AG08395 (cell line): ENCODE data around the gene TRIM29.
"Not testable (repeated sequence)": the region's sequence is repeated elsewhere in the genome, so short reads cannot be mapped to it uniquely, and the experiment has no call there.

Experiments used
- DNase-seq: peaks from one replicate; pipeline ENCODE4 v3.0.0; 2012; ENCODE audit warnings: mixed read lengths, low spot score

The TRIM29 gene

DNA sequence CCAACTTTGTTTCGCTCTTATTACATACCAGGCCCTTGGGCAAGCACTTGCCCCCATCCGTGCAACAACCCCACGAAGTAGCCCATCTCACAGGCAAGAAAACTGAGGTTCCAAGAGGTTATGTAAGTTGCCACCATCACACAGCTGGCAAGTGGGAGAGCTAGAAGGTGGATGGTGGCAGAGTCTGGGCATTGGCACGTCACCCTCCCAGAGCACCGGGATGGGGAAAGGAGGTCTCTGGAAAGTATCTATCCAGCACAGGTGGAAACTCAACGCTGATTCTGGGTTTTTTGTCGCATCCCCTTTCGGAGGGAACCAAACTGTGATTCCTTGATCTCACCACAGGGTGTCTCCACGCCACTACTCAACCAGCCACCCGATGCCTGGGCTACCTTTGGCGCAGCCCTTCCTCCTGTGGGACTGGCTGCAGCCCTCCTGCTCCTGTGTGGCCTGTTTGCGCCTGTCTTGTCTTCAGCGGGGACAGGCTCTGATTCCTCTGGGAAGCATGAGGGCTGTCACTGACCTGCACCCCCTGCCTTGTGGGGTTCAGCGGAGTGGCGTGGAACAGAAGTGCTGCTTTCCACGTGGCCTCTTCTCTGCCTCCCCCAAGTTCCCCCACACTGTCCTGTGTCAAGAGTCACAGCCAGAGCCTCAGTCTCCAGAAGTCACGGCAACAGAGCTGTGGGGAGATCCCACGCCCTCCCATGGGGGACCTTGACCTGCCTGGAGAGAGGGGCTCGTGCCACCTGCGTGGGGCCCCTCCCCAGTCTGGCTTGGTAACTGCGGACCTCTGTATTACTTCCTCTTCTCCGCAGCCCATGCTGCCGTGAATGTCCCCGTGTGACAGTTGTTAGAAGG is 34.4 kb upstream of the TRIM29 start:
- DNase-seq: peak; percentile 84

DNA sequence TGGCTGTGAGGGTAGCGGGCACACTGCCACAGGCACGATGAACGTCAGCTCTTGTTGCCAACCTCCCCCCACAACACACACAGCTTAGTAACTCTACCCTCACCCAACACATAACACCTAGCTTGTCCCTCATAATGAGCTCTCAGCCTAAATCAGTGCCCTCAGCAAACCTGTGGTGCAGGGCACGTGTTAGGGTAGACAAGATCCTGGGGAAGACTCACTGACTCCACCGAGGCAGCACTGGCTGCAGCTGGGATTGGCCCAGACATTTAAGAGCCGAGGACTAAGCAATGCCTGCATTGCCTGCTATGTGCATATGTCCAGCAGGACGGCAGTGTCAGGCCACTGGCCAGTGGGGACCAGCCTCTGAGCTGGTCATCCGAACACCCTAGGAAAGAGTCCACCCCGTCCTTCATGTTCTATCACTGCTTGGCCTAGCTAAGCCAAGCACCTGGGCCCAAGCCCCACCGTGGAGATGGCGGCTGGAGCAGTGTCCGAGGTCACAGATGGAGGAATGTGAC is 32.9 kb upstream of the TRIM29 start:
- DNase-seq: no peak

- DNase-seq: no peak
These were observed 32.2 kb upstream of the TRIM29 start for GRCh38 chr11:120169981-120170698.

DNA sequence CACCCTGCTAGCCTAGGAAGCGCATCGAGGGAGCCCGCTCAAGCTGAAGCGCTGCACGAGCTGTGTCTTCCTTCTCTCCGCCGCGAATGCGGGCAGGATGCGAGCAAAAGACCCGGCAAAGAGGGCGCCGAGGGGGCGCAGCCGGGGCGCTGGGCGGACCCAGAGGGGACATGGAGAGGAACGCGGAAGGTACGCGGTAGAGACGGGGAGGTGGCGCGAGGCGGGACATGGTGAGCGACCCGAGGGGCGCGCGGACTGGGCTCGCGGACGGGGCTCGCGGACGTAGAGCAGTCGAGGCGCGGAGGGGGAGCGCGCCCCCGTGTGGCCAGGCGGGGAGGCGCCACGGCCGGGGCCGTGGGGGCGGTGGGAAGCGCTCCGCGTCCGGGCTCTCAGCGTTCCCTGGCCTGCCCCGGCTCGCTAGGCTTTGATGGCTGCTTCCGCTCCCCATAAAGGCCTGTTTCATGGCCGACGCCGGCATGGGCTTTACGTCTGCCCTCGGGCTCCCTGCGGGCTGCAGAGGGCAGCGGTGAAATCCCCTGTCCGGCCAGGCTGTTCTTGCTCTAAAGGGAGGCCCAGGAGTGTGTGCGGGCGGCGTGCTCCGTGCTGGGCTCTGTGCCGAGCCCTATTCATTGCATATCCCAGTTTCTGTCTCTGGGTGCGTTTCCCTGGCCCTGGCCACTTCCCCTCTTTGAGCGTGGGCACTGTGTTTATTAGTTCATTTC is 31.2 kb upstream of the TRIM29 start:
- DNase-seq: peak; percentile 84

DNA sequence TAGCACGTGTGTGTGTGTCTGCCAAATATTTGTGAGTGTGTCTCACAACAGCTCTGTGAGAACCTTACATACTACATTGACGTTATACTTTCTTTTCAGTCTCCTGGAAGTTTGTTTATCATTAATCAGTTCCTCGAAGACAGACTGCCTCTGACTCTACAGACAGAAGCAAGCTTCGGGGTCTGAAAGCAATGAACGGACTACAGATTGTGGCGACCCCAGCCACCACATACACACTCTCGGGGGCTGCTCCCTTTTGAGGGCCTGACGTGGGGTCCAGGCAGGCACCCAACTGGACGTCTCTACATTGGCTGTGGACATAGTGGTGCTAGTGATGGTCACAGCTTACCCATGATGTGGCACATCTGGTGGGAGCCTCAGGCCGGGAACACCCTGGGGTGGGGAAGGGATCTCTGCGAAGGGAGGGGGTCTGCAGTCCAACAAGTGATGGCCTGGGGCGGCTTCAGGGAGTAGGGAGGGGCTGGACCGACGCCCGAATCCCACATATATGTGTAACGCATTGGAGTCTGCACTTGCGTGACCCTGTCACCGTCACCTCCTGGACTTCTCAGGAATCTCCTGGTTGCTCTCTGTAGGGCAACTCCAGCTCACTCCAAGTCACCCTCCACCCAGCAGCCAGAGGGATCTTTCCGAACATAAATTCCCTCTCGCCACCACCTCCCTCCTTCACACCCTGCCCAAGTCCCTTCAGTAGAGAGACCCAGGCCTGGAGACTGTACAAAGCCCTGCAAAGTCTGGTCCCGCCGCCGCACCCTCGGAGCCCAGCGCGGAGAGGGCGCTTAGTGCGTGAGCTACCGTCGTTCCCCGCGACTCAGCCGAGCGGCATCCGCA is 30.4 kb upstream of the TRIM29 start:
- DNase-seq: no peak

GRCh38 chr11:120167659-120168058 is 29.7 kb upstream of the TRIM29 start:
- DNase-seq: no peak

DNA sequence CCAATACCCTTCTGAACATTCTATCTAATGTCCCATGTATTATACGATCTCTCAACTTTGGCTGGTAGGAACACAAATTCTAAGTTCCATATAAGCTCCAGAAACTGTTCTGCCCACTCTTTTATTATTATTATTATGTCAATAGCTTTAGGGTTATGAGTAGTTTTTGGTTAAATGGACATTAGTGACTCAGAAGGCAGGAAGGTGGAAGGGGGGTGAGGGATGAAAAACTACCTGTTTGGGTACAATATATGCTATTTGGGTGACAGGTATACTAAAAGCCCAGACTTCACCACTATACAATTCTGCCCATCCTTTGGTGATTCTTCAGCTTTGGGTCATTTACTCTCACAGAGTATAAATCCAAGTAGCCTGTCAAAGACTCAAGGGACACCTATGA is 22.5 kb upstream of the TRIM29 start:
- DNase-seq: no peak

- no peak for DNase-seq
These were observed 15.3 kb upstream of the TRIM29 start for GRCh38 chr11:120153221-120153620.

DNA sequence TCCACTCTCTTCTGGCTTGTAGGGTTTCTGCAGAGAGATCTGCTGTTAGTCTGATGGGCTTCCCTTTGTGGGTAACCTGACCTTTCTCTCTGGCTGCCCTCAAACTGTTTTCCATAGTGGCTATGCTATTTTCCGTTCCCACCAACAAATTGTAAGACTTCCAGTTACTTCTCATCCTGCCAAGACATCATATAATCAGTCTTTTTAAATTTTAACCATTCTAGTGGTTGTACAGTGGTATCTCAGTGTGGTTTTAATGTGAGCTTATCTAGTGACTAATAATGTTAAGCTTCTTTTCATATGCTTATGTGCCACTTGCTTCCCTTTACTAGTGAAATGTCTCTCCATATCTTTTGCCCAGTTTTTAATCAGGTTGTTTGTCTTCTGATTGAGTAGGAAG is 13.6 kb upstream of the TRIM29 start:
- no peak for DNase-seq

DNA sequence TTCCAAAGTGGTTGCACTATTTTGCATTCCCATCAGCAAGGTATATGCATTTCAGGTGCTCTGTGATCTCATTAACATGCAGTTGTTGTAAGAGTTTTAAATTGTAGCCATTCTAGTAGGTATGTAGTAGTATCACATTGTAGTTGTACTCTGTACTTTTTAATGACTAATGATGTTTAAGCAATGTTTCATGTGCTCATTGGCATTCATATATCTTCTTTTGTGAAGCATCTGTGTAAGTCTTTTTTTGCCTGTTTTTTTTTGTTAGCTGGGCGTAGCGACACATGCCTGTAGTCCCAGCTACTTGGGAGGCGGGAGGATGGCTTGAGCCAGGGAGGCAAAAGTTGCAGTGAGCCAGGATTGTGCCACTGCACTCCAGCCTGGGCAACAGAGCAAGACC is 11.3 kb upstream of the TRIM29 start:
- no peak for DNase-seq

DNA sequence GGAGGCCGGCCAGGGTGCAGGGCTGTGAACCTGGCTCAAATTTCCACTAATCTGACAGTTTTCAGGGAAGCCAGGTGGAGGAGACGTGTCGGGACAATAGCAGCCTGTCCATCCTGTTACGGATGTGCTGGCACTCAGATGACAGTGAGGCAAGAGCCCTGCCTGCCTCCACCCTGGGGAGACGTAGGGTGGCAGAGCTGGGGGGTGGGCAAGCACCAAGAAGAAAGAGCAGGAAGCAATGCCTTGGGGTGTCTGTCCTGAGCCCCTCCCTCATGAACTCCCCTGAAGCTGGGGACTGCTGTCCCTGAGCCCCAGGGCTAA is 10.0 kb upstream of the TRIM29 start:
- no peak for DNase-seq

DNA sequence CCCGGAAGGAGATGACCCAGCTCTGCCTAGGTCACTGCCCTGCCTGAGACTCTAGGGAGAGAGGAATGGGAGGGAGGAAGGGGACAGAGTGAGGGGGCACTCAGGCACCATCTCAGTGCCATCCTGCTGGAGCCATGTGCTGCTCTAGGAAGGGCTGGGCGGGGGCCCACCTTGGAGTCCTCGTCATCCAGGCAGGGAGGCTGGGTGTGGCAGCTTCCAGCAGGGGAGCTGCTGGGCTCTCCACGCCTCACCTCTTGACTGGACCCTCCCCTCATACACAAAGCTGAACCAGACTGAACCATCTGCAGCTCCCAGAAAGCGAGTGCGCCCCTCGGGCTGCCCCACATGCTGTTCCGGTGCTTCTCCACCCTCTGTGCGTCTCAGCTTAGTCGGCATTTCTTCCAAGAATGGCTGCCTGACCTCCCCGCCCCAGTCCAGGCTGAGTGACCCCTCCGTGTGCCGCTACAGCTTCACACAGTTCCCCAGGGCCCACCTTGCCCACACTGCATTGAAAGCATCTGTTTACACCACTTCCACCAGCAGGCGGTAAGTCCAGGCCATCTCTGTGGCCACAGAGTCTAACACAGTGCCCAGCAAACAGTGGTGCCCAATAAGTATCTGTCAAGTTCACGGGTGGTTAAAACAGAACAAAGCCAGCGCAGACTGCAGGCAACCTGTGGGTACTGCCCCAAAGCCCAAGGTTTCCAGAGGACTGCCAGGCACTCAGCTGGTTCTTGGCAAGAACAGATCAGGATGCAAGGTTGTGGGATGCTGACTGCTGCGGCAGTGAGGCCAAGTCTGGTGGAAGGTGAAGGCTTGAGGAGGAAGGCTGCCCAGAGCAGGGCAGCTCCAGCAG is 9.4 kb upstream of the TRIM29 start:
- no peak for DNase-seq

DNA sequence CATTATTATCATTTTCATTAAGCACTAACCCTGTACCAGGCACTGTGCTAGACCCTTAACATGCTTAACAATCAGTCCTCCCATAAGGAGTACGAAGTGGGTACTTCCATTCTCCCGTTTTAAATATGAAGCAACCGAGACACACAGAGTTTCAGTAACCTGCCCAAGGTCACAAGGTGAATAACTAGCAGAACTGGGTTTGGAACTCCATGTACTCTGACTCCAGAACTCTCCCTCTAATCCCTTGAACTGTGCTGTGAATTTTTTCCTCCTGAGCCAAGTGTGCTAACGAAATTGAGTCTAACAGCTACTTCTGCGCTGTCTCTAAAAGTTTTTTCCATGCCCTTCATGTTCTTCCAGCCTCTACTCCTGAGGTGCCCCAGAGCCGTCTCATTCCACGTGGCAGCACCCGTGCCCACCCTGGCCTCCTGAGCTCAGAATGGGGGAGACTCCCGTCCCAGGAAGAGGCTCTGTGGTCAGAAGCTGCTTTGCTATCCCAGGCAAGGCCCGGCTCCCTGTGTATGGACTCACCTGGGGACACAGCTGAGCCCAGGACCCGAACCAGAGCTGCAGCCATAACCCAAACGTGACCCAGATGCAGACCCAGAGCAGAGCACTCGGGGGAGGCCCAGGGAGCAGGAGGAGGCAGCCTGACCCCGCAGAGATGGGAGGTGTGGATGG is 8.6 kb upstream of the TRIM29 start:
- no peak for DNase-seq

- no peak for DNase-seq
These were observed 6.6 kb upstream of the TRIM29 start for GRCh38 chr11:120144501-120144900.

DNA sequence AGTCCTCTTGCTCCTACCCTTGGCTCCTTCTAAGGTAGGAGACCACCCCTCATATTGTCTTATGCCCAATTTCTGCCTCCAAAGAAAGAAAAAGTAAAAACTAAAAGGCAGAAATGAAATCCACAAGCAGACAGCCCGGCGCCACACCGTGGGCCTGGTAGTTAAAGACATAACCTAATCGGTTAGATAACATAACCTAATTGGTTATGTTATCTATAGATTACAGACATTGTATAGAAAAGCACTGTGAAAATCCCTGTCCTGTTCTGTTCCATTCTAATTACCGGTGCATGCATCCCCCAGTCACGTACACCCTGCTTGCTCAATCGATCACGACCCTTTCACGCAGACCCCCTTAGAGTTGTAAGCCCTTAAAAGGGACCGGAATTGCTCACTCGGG is 5.6 kb upstream of the TRIM29 start:
- DNase-seq: not testable (repeated sequence)

DNA sequence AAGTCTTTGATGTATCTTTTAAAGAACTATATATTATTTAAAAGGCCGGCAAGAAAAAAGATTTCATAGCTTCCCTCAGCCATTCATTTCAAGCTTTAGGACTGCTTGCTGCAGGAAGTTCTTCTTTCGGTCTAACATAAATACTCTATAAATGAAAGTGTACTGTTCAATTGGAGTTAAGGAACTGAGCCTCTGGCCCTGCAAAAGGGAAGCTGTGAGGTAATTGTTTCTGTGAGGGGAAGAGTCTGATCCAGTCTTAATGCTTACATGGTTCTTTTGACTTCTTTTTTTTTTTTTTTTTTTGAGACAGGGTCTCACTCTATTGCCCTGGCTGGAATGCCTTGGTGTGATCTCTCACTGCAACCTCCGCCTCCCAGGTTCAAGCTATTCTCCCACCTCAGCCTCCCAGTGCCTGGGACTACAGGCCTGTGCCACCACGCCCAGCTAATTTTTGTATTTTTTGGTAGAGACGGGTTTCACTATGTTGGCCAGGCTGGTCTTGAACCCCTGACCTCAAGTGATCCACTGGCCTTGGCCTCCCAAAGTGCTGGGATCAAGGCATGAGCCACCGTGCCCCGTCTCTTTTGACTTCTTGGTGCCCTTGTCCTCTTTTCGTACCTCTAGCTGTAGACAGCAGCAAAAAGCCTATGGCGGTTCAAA is 4.7 kb upstream of the TRIM29 start:
- no peak for DNase-seq

DNA sequence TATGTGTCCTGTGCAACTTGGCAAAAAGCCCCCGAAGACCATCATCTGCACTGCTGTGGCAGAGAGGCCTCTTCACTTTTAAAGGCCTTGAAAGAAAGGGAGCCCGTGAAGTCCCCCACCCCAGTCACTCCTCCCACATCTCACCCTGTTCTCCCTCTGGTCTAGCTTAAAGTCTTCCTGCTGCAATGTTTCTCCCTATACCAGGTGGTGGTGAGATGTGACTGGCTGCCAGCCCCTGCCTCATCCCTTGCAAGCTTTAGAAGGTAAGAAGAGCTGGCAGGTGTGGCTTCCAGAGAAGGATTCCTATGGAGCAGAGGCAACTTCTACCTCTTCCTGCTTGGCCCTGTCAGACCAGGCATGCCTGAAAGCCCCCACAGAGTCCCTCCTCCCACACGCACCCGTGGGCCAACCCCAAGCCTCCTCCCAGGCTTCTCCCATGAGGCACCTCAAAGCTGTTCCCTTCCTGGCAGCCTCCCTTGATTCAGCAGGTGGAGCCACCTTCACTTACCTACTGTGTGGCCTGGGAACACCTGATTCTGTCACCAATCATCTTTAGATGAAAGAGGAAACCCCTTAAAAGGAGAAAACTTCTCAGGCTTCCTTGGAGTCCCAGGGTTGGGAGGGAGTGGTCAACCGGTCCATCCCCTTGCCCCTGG is 4.0 kb upstream of the TRIM29 start:
- DNase-seq: no peak

GRCh38 chr11:120141113-120141767 is 3.3 kb upstream of the TRIM29 start:
- no peak for DNase-seq
